PC-9 (cell line): ENCODE data around the gene CHST3. TPM values are rescaled to one million over a fixed set of nuclear protein-coding genes. Genes with fewer than 3 reads are reported as not detected.

Experiments
- BruUV-seq: library from RNA; stranded (reverse); fragments of 400-500 nt; replicated peaks from 2 replicates; lab custom pipeline; 2021; lab: Mats Ljungman, UMichigan
- CTCF ChIA-PET: fragments of 300-600 bp; sonication (Branson Sonifier 250); formaldehyde crosslinking; loops from one replicate; lab custom pipeline; 2022; ENCODE audit warnings: antibody characterized with exemption; lab: Charles Lee
- POLR2A ChIA-PET: fragments of 300-600 bp; sonication (Branson Sonifier 250); formaldehyde crosslinking; loops from one replicate; lab custom pipeline; 2022; ENCODE audit warnings: antibody characterized with exemption; ENCODE audit not compliant: unreplicated experiment; lab: Charles Lee
- DNase-seq, 2 experiments: peaks; one replicate each; pipeline versions ENCODE4 v3.0.0 to v3.0.0-alpha.2; 2015 to 2022; ENCODE audit warnings: mixed read lengths in 1 of 2
- H2AFZ ChIP-seq: fragments of 200-600 bp; sonication (generic); 2 replicates; pipeline ENCODE4 v1.8.1; 2017; ENCODE audit warnings: antibody characterized with exemption
- H3F3A ChIP-seq: fragments of 200-600 bp; sonication (generic); 2 replicates; pipeline ENCODE4 v1.8.1; 2017; ENCODE audit warnings: antibody characterized with exemption, mild to moderate bottlenecking, low read depth; ENCODE audit not compliant: insufficient read depth
- H3K27ac ChIP-seq: fragments of 200-600 bp; sonication (generic); 2 replicates; pipeline ENCODE4 v1.6.1; 2016; ENCODE audit warnings: mixed run types
- H3K27me3 ChIP-seq: fragments of 200-600 bp; sonication (generic); 2 replicates; pipeline ENCODE4 v1.6.1; 2016; ENCODE audit warnings: low read depth, mixed run types; ENCODE audit not compliant: insufficient read depth
- H3K36me3 ChIP-seq: fragments of 200-600 bp; sonication (generic); 2 replicates; pipeline ENCODE4 v1.6.1; 2016; ENCODE audit warnings: low read depth, mixed run types
- H3K4me1 ChIP-seq: fragments of 200-600 bp; sonication (generic); replicated peaks from 2 replicates; pipeline ENCODE4 v1.6.1; 2016; ENCODE audit warnings: mixed run types; ENCODE audit not compliant: insufficient read depth
- H3K4me2 ChIP-seq: fragments of 200-600 bp; sonication (generic); 2 replicates; pipeline ENCODE4 v1.6.1; 2017; ENCODE audit warnings: mixed run types
- H3K4me3 ChIP-seq: fragments of 200-600 bp; sonication (generic); 2 replicates; pipeline ENCODE4 v1.6.1; 2016; ENCODE audit warnings: mixed run types
- H3K79me2 ChIP-seq: fragments of 200-600 bp; sonication (generic); 2 replicates; pipeline ENCODE4 v1.6.1; 2017; ENCODE audit warnings: low read depth, mixed run types
- H3K9me2 ChIP-seq: fragments of 200-600 bp; sonication (generic); 2 replicates; pipeline ENCODE4 v1.8.1; 2017; ENCODE audit warnings: mild to moderate bottlenecking; ENCODE audit not compliant: insufficient read depth
- H3K9me3 ChIP-seq: fragments of 200-600 bp; sonication (generic); 2 replicates; pipeline ENCODE4 v1.8.1; 2016; ENCODE audit warnings: low read depth; ENCODE audit not compliant: insufficient read depth
- H4K20me1 ChIP-seq: fragments of 200-600 bp; sonication (generic); 2 replicates; pipeline ENCODE4 v1.8.1; 2017; ENCODE audit not compliant: insufficient read depth
- EZH2 ChIP-seq: fragments of 200-600 bp; sonication (generic); IDR thresholded peaks from 2 replicates; pipeline ENCODE4 v1.8.0; 2017; ENCODE audit warnings: antibody characterized with exemption, low read depth
- intact Hi-C: fragments of 100-400 bp; cut with micrococcal nuclease; formaldehyde crosslinking; loops from one replicate; pipeline ENCODE4 v1.10.0; 2022; ENCODE audit not compliant: unreplicated experiment
- total RNA-seq: library from RNA; stranded (reverse); gene quantifications from 2 replicates; pipeline ENCODE4 v1.2.3, GENCODE V29; 2021
- TF ChIP-seq, protein P1 (sequence below): fragments of 200-600 bp; sonication (generic); conservative IDR thresholded peaks from 2 replicates; pipeline ENCODE4 v1.6.1; 2017; ENCODE audit warnings: mixed run types, antibody characterized with exemption, mild to moderate bottlenecking, moderate library complexity

CHST3 gene
- total RNA-seq, 1 experiment from 2014 or later = 23.3 TPM

DNA sequence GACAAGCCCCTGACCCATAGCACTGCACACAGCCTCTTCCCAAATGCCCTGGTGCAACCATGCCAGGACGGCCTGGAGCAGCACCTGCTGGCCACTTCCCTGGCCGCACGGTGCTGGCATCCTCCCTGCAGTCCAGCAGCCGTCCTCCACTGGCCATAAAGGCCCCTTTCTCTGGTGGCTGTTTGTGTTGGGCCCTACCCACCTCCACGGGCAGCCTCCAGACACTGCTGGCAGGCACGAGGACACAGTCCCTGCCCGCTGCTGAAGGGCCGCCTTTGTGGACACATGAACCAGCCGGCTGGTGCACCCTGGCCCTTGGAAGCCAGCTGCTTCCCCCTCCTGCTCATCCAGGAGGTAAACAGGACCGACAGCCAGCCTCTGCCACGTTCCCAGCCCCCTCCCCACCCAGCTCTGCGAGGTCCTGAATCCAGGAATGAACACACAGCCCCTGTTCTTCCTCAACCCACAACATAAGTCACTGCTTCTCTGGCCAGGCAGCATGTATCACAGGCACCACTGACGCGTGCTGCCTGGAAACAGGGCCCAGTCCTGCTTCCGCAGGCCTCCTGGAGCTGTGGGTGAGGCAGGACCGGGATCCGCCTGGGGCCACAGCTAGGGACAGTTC is 80.3 kb downstream of the CHST3 start:
- Histone ChIP-seq H3F3A (no peaks in the 10 kb centered on the region), H4K20me1 (no peaks in the 10 kb centered on the region), H3K9me2 (no peaks in the 10 kb centered on the region), H2AFZ (no peak overlapping the region), H3K27ac (no peak overlapping the region), H3K4me2 (no peak overlapping the region), H3K9me3 (peaks cover under 1% of the 10 kb centered on the region; the same call in 1 of the 2 replicates), H3K4me1 (peaks cover 16% of the 10 kb centered on the region), H3K4me3 (no peak overlapping the region), H3K27me3 (no peaks in the 10 kb centered on the region), H3K36me3 (no peaks in the 10 kb centered on the region), H3K79me2 (no peaks in the 10 kb centered on the region)
- ChIA-PET CTCF (interaction anchor here (0.6 to 0.9 kb wide), 3 partner anchors 12 to 133 kb away, joined by 3 to 14 read pairs (median 6); no protein-coding TSS in a partner anchor), POLR2A (interaction anchor here (0.6 kb wide), 1 partner anchor 150 kb away, joined by 4 read pairs; no protein-coding TSS in a partner anchor)
- TF ChIP-seq, protein P1, sequence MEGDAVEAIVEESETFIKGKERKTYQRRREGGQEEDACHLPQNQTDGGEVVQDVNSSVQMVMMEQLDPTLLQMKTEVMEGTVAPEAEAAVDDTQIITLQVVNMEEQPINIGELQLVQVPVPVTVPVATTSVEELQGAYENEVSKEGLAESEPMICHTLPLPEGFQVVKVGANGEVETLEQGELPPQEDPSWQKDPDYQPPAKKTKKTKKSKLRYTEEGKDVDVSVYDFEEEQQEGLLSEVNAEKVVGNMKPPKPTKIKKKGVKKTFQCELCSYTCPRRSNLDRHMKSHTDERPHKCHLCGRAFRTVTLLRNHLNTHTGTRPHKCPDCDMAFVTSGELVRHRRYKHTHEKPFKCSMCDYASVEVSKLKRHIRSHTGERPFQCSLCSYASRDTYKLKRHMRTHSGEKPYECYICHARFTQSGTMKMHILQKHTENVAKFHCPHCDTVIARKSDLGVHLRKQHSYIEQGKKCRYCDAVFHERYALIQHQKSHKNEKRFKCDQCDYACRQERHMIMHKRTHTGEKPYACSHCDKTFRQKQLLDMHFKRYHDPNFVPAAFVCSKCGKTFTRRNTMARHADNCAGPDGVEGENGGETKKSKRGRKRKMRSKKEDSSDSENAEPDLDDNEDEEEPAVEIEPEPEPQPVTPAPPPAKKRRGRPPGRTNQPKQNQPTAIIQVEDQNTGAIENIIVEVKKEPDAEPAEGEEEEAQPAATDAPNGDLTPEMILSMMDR = peak; percentile 29
- TF ChIP-seq EZH2 = no peak
- BruUV-seq = no TSS peak
- peak in 1 of 2 experiments; percentile 32 for DNase-seq
- intact Hi-C loops = loop anchor here (1.0 to 10.0 kb wide), 6 partner anchors 72 to 732 kb away; partner anchors contain the start of gene CDH23

DNA sequence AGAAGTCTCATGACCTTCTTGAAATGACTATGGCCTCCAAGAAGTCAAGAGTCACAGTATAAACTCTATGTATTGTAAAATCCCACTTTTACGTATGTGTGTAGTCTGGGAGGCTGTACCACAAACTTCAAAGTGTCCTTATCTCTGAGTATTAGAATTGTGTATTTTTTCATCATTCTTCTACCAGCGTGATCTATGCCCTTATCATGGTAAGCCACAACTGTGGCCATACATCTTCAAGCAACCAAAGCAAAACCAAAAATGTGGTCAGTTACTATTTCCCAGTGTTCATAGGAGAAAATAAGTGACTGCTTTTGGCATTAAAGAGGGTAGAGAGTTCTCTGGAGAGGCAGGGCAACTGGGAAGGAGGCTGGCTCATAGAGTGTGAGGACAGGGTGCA is 81.4 kb downstream of the CHST3 start:
- no peaks in the 10 kb centered on the region for H4K20me1 ChIP-seq
- no peak for DNase-seq
- no peak overlapping the region for H3K27ac ChIP-seq
- peaks cover 5% of the 10 kb centered on the region; the same call in 1 of the 2 replicates for H3K9me3 ChIP-seq
- peaks cover 16% of the 10 kb centered on the region for H3K4me1 ChIP-seq
- H3K9me2 ChIP-seq = no peaks in the 10 kb centered on the region
- no peaks in the 10 kb centered on the region for H3F3A ChIP-seq
- no peak overlapping the region for H3K4me2 ChIP-seq
- BruUV-seq = no TSS peak
- intact Hi-C loops = loop anchor here (5.0 to 10.0 kb wide), 3 partner anchors 208 to 733 kb away; partner anchors contain the start of gene CDH23
- no peak for TF ChIP-seq EZH2
- TF ChIP-seq, protein P1 = no peak
- H3K36me3 ChIP-seq = no peaks in the 10 kb centered on the region
- H3K4me3 ChIP-seq = no peak overlapping the region
- ChIA-PET CTCF (interaction anchor here (0.6 to 1.0 kb wide), 2 partner anchors 178 to 295 kb away, joined by 4 read pairs; no protein-coding TSS in a partner anchor), POLR2A (no interaction called here)
- no peaks in the 10 kb centered on the region for H3K79me2 ChIP-seq
- no peaks in the 10 kb centered on the region for H3K27me3 ChIP-seq
- no peak overlapping the region for H2AFZ ChIP-seq

DNA sequence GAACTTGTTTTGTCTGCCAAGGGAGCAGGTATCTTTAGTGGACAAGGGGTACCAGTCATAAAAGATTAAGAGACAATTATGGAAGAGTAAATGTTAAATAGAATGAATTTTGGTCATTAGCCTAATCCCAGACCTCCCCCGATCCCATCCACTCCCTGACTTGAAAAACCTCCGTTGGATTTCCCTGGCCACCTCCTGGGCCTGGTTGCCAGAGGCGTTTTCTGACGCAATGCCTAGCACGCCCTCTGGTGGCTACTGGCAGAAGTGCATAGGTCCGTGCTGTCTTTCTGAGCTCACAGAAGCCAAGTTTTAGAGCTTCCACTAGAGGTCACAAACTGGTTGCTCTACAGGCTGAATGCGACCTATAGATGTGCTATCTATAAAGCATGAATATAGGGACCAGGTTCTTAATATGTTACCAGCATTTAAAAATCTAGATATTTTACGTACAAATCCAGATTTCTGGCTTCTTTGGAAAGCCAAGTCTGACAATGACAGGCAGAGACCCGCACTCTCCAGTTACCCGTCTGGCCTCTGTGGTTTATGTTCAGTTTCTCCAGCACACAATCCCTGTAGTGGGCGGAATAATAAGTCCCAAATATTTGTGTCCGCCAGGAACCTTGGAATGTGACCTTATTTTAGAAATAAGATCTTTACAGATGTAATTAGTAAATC is 84.4 kb downstream of the CHST3 start:
- Histone ChIP-seq H4K20me1 (no peaks in the 10 kb centered on the region), H3K4me3 (no peak overlapping the region), H3F3A (no peaks in the 10 kb centered on the region), H3K36me3 (no peaks in the 10 kb centered on the region), H3K27ac (no peak overlapping the region), H3K27me3 (no peaks in the 10 kb centered on the region), H3K9me2 (no peaks in the 10 kb centered on the region), H3K9me3 (peaks cover 5% of the 10 kb centered on the region; the same call in 1 of the 2 replicates), H3K4me1 (peaks cover 8% of the 10 kb centered on the region; the same call in 1 of the 2 replicates), H3K79me2 (no peaks in the 10 kb centered on the region), H2AFZ (peak overlapping the region; percentile 57; the same call in 1 of the 2 replicates), H3K4me2 (peak overlapping the region; percentile 30)
- TF ChIP-seq, protein P1 = peak; percentile 100
- TF ChIP-seq EZH2 = no peak
- ChIA-PET POLR2A (interaction anchor here (0.6 to 1.0 kb wide), 3 partner anchors 59 to 352 kb away, joined by 3 to 11 read pairs (median 4); partner anchors contain the start of gene DDIT4), CTCF (interaction anchor here (0.5 to 1.6 kb wide), 37 partner anchors 10 to 1825 kb away, joined by 3 to 24 read pairs (median 4); no protein-coding TSS in a partner anchor)
- no TSS peak for BruUV-seq
- peak; percentile 88 to 92 for DNase-seq
- intact Hi-C loops = loop anchor here (1.0 to 10.0 kb wide), 11 partner anchors 32 to 736 kb away; partner anchors contain the start of gene CDH23
